ENCODE data around the gene FCHSD1.

DNA sequence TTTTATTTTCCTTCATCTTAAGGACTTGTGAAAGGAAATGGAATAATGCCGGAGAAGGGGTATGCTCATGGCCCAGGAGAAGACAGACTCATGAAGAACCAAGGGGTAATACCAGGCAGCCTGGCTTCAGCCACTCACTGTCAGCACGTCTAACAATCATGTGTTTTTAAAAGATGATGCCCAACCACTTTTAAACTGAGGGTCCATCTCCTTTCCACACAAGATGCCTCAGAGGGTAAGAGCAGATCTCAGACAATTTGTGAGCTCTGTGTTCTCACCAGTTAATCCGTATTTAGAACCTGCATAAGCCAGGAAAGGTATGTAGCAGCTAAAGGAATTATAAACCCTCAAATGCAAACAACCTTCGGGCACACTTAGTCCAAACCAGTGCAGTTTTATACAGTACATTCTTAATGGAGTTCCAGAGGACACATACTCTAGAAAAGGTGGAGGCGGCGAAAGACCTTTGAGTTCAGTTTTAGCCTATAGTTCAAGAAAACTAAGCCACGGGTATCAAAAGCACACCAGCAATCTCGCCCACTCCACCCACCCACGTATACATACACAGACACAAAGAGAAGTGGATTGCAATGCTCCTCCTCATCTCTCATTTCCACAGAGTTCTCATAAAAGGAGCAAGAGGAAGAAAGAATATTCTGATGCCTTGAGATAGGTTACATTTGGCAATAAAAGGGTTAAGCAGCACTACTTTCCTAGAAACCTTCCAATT, 35.1 kb downstream of the FCHSD1 start:
- TF ChIP-seq CTCF (IDR thresholded peaks at IDR 0.05) = no peak
- no peak for TF ChIP-seq POLR2A (IDR thresholded peaks at IDR 0.05)
